Measurements from ENCODE around the gene CISD2. TPM values are rescaled to one million over a fixed set of nuclear protein-coding genes. Genes with fewer than 3 reads are reported as not detected.

Gene CISD2
- total and polyA plus RNA-seq, 2 experiments from 2014 or later = 34.1 to 102 TPM

DNA sequence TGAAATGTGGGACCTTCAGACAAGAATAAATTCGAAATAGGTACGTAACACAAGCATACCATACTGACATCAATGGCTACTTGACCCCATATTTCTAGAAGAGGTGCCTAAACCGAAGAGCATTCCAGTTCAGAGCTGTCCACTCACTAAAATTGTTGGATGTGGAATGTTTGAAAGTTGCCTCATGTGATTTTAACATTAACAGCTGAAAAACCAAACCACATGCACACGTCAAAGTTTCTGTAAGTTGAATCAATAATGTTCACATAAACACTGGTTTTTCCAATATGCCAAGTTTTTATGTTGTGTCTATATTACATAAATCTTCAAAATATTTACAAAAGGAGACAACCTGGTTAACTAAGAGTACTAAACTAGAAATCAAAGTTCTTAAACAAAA is 44.9 kb upstream of the CISD2 start:
- H3K4me2 ChIP-seq = peak overlapping the region; percentile 75
- peaks cover 11% of the 10 kb centered on the region for H3K27me3 Mint-ChIP-seq (ENCODE audit: insufficient read depth, low read depth, poor library complexity)
- TF ChIP-seq, protein P1, sequence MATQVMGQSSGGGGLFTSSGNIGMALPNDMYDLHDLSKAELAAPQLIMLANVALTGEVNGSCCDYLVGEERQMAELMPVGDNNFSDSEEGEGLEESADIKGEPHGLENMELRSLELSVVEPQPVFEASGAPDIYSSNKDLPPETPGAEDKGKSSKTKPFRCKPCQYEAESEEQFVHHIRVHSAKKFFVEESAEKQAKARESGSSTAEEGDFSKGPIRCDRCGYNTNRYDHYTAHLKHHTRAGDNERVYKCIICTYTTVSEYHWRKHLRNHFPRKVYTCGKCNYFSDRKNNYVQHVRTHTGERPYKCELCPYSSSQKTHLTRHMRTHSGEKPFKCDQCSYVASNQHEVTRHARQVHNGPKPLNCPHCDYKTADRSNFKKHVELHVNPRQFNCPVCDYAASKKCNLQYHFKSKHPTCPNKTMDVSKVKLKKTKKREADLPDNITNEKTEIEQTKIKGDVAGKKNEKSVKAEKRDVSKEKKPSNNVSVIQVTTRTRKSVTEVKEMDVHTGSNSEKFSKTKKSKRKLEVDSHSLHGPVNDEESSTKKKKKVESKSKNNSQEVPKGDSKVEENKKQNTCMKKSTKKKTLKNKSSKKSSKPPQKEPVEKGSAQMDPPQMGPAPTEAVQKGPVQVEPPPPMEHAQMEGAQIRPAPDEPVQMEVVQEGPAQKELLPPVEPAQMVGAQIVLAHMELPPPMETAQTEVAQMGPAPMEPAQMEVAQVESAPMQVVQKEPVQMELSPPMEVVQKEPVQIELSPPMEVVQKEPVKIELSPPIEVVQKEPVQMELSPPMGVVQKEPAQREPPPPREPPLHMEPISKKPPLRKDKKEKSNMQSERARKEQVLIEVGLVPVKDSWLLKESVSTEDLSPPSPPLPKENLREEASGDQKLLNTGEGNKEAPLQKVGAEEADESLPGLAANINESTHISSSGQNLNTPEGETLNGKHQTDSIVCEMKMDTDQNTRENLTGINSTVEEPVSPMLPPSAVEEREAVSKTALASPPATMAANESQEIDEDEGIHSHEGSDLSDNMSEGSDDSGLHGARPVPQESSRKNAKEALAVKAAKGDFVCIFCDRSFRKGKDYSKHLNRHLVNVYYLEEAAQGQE (IDR thresholded peaks at IDR 0.05; ENCODE audit: unreplicated experiment) = no peak
- TF ChIP-seq EZH2 (IDR thresholded peaks at IDR 0.05; ENCODE audit: low read depth, unreplicated experiment) (no peak), NANOG (IDR thresholded peaks at IDR 0.05; ENCODE audit: borderline replicate concordance) (no peak), POLR2AphosphoS5 (IDR thresholded peaks at IDR 0.05; ENCODE audit: low read depth) (no peak), EZH2phosphoT487 (IDR thresholded peaks at IDR 0.05; ENCODE audit: unreplicated experiment) (no peak), CREB1 (CRISPR knock-in tag; IDR thresholded peaks at IDR 0.05; ENCODE audit: low read depth) (no peak), ZNF331 (CRISPR knock-in tag; IDR thresholded peaks at IDR 0.05; ENCODE audit: low read depth) (no peak), ZNF114 (CRISPR knock-in tag; IDR thresholded peaks at IDR 0.05) (no peak), JUNB (IDR thresholded peaks at IDR 0.05; ENCODE audit: unreplicated experiment) (no peak), STAT1 (IDR thresholded peaks at IDR 0.05; ENCODE audit: unreplicated experiment) (no peak)
- TF ChIP-seq, protein P2, sequence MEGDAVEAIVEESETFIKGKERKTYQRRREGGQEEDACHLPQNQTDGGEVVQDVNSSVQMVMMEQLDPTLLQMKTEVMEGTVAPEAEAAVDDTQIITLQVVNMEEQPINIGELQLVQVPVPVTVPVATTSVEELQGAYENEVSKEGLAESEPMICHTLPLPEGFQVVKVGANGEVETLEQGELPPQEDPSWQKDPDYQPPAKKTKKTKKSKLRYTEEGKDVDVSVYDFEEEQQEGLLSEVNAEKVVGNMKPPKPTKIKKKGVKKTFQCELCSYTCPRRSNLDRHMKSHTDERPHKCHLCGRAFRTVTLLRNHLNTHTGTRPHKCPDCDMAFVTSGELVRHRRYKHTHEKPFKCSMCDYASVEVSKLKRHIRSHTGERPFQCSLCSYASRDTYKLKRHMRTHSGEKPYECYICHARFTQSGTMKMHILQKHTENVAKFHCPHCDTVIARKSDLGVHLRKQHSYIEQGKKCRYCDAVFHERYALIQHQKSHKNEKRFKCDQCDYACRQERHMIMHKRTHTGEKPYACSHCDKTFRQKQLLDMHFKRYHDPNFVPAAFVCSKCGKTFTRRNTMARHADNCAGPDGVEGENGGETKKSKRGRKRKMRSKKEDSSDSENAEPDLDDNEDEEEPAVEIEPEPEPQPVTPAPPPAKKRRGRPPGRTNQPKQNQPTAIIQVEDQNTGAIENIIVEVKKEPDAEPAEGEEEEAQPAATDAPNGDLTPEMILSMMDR (conservative IDR thresholded peaks at IDR 0.05; ENCODE audit: low read depth in 2 of 2) = no peak
- TF ChIP-seq, protein P3, sequence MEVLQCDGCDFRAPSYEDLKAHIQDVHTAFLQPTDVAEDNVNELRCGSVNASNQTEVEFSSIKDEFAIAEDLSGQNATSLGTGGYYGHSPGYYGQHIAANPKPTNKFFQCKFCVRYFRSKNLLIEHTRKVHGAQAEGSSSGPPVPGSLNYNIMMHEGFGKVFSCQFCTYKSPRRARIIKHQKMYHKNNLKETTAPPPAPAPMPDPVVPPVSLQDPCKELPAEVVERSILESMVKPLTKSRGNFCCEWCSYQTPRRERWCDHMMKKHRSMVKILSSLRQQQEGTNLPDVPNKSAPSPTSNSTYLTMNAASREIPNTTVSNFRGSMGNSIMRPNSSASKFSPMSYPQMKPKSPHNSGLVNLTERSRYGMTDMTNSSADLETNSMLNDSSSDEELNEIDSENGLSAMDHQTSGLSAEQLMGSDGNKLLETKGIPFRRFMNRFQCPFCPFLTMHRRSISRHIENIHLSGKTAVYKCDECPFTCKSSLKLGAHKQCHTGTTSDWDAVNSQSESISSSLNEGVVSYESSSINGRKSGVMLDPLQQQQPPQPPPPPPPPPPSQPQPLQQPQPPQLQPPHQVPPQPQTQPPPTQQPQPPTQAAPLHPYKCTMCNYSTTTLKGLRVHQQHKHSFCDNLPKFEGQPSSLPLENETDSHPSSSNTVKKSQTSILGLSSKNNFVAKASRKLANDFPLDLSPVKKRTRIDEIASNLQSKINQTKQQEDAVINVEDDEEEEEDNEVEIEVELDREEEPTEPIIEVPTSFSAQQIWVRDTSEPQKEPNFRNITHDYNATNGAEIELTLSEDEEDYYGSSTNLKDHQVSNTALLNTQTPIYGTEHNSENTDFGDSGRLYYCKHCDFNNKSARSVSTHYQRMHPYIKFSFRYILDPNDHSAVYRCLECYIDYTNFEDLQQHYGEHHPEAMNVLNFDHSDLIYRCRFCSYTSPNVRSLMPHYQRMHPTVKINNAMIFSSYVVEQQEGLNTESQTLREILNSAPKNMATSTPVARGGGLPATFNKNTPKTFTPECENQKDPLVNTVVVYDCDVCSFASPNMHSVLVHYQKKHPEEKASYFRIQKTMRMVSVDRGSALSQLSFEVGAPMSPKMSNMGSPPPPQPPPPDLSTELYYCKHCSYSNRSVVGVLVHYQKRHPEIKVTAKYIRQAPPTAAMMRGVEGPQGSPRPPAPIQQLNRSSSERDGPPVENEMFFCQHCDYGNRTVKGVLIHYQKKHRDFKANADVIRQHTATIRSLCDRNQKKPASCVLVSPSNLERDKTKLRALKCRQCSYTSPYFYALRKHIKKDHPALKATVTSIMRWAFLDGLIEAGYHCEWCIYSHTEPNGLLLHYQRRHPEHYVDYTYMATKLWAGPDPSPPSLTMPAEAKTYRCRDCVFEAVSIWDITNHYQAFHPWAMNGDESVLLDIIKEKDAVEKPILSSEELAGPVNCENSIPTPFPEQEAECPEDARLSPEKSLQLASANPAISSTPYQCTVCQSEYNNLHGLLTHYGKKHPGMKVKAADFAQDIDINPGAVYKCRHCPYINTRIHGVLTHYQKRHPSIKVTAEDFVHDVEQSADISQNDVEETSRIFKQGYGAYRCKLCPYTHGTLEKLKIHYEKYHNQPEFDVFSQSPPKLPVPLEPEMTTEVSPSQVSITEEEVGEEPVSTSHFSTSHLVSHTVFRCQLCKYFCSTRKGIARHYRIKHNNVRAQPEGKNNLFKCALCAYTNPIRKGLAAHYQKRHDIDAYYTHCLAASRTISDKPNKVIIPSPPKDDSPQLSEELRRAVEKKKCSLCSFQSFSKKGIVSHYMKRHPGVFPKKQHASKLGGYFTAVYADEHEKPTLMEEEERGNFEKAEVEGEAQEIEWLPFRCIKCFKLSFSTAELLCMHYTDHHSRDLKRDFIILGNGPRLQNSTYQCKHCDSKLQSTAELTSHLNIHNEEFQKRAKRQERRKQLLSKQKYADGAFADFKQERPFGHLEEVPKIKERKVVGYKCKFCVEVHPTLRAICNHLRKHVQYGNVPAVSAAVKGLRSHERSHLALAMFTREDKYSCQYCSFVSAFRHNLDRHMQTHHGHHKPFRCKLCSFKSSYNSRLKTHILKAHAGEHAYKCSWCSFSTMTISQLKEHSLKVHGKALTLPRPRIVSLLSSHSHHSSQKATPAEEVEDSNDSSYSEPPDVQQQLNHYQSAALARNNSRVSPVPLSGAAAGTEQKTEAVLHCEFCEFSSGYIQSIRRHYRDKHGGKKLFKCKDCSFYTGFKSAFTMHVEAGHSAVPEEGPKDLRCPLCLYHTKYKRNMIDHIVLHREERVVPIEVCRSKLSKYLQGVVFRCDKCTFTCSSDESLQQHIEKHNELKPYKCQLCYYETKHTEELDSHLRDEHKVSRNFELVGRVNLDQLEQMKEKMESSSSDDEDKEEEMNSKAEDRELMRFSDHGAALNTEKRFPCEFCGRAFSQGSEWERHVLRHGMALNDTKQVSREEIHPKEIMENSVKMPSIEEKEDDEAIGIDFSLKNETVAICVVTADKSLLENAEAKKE (CRISPR knock-in tag; IDR thresholded peaks at IDR 0.05) = no peak
- TF ChIP-seq, protein P4, sequence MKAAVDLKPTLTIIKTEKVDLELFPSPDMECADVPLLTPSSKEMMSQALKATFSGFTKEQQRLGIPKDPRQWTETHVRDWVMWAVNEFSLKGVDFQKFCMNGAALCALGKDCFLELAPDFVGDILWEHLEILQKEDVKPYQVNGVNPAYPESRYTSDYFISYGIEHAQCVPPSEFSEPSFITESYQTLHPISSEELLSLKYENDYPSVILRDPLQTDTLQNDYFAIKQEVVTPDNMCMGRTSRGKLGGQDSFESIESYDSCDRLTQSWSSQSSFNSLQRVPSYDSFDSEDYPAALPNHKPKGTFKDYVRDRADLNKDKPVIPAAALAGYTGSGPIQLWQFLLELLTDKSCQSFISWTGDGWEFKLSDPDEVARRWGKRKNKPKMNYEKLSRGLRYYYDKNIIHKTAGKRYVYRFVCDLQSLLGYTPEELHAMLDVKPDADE (IDR thresholded peaks at IDR 0.05) = no peak

More for the DNA sequence above, 44.9 kb upstream of the CISD2 start:
- DNase-seq (ENCODE audit: low spot score) (no peak), ATAC-seq (no peak)
- no peaks in the 10 kb centered on the region; the same call in 1 of the 2 replicates for H3K36me3 ChIP-seq (ENCODE audit: insufficient read depth)
- no peak overlapping the region for H3K27ac ChIP-seq (ENCODE audit: low read depth)
- H2AFZ ChIP-seq = no peak overlapping the region
- H3K79me2 ChIP-seq (replicated peaks; ENCODE audit: insufficient read depth) = peaks cover 79% of the 10 kb centered on the region
- H3F3A ChIP-seq (replicated peaks; ENCODE audit: low read depth) = no peaks in the 10 kb centered on the region; the same call in 1 of the 2 replicates
- H3K4me1 ChIP-seq (ENCODE audit: insufficient read depth) = peaks cover 52% of the 10 kb centered on the region
- H3K27me3 ChIP-seq (ENCODE audit: insufficient read depth) = no peaks in the 10 kb centered on the region
- H3K9me2 ChIP-seq (ENCODE audit: insufficient read depth) = no peaks in the 10 kb centered on the region
- H3K36me3 Mint-ChIP-seq (ENCODE audit: low read depth) = peaks cover 22% of the 10 kb centered on the region; the same call in 2 of the 3 replicates
- no peaks in the 10 kb centered on the region for H3K9me3 Mint-ChIP-seq
- no peak overlapping the region for H3K27ac Mint-ChIP-seq
- peaks cover 50% of the 10 kb centered on the region for H4K20me1 ChIP-seq (replicated peaks; ENCODE audit: insufficient read depth)
- H3K4me3 Mint-ChIP-seq = no peak overlapping the region; the same call in 1 of the 3 replicates
- H3K4me3 ChIP-seq = peak overlapping the region; percentile 84
- H3K4me1 Mint-ChIP-seq = peaks cover 44% of the 10 kb centered on the region
